HG03108 (cell line): ENCODE data around the gene VAMP7.
"Not testable (repeated sequence)": the region's sequence is repeated elsewhere in the genome, so short reads cannot be mapped to it uniquely, and the experiment has no call there.

Experiments used
- ATAC-seq: cut with Tn5 transposase; IDR thresholded peaks from one replicate; pipeline ENCODE4 v1.9.1; 2021; ENCODE audit warnings: moderate library complexity; ENCODE audit not compliant: unreplicated experiment

The VAMP7 gene, protein sequence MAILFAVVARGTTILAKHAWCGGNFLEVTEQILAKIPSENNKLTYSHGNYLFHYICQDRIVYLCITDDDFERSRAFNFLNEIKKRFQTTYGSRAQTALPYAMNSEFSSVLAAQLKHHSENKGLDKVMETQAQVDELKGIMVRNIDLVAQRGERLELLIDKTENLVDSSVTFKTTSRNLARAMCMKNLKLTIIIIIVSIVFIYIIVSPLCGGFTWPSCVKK

DNA sequence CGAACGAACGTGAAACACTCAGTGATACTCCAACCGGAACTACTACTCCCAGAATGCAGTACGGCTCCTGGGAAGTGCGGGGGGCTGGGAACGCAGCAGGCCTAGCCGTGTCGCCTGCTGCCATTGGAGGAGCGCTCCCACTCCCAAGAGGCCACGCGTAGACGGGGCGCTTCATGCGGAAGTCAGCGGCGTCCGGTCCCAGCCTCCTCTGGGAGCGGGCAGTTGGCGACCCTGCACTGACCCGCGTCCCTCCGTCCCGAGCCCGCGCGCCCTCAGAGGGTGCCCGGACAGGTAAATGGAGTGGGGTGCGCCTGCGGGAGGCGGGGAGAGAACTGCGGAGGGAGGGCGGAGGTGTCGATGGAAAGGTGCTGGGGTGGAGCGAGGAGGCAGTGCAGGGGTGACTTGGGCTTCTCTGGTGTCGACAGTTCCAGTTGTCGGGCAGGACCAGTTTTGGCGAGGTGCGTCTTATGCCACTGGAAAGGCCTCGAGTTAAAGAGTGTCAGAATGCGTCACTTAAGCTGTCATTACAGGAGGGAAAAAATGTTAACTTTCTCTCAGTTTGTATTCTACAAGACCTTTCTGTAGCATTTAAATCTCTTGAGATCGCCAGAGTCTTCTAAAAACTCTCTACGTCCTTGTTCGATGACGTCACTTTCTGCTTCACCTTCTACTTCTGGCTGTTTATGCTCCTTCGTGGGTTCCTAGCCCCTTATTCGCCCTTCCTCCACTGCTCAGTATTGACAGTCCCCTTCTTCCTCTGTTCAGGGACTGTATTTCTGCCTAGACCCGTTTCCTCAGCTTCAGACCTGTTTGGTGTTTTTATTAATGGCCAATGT lies at the start of gene VAMP7:
Gene VAMP7, plus strand, starts transcription at position 188 of the 836 bp plus-strand sequence. CDS start 8,122 bp downstream, outside the sequence.
- peak; percentile 97 for ATAC-seq

GRCh38 chrX:155841232-155841631 lies 39.9 kb upstream of the VAMP7 start:
- ATAC-seq = no peak

GRCh38 chrX:155851786-155852185 lies 29.4 kb upstream of the VAMP7 start:
- not testable (repeated sequence) for ATAC-seq

DNA sequence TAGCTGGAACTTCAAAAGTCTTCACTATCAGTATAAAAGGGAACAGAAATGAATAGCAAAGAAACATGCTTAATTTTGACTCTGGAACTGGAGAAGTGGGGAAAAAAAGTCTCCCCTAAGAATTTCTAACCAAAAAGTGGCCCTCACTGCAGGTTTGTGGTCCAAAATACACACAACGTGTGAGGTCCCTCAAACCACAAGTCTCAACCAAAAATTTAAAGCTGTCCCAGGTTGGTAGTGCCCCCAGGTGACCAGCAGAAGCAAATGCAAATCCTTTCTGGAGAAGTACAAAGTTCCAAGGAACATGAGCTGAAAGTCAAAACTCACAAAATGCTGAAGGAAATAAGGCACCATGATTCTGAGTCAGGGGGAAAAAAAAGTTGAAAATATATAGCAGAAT lies 23.6 kb upstream of the VAMP7 start:
- ATAC-seq = no peak

DNA sequence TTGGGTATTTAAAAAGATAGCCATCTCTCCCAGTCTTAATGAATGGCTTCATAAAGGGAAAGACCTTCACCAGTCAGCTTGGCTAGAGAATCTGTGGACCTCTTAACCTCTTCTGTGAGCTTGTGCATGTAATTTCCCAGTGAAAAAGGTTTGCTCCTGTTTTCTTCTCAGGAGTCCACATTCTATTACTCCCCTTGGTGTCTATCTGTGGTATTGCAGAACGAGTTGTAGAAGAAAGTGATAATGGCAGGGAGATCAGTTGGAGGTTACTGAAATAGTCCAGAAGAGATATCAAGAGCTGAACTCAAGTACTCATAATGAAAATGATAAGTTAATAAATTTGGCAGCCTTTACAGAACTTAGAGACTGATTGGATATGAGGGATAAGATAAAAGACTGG lies 16.5 kb upstream of the VAMP7 start:
- ATAC-seq = no peak

- ATAC-seq = no peak
These were observed 16.0 kb upstream of the VAMP7 start for GRCh38 chrX:155865193-155865592.

GRCh38 chrX:155867821-155868220 lies 13.3 kb upstream of the VAMP7 start:
- ATAC-seq = no peak

DNA sequence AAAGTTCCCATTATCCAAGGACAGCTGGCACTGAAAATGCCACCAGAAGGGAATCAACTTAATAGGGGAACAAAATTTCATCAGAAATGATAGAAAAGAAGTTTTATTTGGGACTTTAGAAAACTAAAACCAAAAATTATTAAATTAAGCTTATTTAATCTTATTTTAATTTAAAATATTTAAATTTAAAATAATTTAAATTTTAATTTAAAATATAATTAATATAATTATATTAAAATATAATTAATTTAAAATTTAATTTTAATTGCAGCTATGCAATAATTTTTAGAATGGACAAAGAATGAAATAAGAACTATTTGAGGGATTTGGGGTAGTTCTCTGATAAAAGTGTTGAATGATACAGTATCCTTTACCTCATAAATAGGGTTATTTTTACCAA lies 10.2 kb upstream of the VAMP7 start:
- no peak for ATAC-seq

- no peak for ATAC-seq
These were observed 9.2 kb upstream of the VAMP7 start for GRCh38 chrX:155871934-155872333.

DNA sequence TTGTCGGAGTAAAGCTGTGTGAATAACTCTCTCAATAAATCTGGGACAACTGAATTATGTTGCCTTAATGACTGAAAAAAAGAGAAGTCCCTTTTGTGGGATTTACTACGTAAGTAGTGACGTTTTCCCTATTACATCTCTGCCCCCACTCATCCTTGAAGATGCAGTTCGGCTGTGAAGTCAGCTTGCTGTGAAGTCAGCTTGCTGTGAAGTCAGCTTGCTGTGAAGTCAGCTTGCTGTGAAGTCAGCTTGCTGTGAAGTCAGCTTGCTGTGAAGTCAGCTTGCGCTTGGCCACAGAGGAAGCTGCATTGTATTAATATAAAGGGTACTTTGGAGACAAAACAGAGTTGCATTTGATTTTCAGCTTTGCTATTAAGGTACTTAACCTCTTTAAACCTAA lies 8.0 kb upstream of the VAMP7 start:
- ATAC-seq = no peak

DNA sequence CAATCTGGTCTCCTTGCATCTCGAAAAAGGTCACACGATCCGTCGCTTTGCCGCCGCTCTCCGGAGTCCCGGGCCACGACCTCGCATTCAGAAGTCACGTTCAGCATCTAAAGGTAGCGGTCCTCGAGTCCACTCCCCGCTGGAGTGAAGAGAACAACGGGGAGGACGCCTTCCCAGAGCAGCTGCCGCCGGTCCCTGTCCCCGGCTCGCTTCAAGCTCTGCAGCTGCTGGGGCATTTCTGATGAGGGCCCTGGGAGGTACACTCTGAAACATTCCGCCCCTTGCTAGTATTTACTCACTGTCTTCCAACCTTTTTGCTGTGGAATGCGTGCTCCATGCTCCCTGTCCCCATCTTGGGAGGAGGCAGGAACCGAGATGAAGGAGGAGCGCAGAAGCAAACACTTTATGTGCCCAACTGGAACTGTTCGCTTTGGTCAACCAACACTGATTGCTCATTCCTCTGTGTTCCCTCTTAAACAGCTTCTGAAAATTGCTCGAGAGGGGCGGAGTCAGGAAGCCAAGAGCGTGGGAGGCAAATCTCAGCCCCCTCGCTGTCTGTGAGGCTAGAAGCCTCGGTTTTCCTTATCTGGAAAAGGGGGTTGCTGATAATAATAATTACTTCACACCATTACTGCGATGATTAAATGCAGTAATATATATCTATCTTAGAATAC lies 6.4 kb upstream of the VAMP7 start:
- no peak for ATAC-seq

DNA sequence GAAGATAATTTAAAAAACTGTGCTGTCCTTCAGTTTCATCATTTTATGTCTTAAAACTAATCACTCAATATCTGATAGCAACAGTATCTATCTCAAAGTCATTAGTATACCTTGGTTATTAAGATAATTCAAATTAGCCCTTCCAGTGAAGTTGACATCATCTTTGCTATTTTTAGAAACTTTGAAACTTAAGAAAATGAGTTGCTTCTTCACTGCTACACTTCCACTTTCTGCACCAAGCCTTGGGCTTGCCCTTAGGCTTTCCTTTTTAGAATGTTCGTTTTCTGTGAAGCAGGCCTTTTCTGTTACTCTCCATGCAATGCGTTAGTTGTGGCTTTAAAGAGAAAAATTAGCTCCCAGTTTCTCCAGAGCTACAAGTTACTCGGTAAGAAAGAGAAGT lies 4.4 kb upstream of the VAMP7 start:
- no peak for ATAC-seq

- ATAC-seq = no peak
These were observed 3.9 kb upstream of the VAMP7 start for GRCh38 chrX:155877288-155877687.

DNA sequence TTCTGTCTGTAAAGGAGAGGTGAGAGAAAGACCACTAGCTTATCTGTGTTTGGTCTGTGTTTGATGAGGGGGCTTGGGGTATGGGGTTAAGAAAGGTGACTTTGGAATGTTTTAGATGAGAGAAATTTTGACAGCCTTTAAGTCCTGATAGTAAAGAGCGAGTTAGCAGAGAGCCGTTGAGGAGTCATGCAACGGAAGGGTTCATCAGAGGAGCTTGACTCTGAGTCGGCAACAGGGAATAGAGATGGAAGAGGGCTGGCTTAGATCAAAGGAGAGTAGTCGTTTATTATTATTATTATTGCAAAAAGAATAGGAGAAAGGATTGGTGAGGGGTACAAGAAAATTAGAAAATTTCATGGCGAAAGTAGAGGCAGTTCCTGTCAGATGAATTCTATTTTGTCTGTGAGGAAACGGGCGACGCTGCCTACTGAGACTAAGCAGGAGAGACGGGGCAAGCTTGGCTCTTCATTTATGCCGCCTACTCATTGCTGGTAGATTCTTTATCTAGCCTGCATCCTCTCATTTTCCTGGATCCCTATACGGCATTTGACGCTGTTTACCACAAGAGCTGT lies 473 bp upstream of the VAMP7 start:
- ATAC-seq = no peak

GRCh38 chrX:155886409-155886808 lies 5.3 kb downstream of the VAMP7 start:
- ATAC-seq = no peak

DNA sequence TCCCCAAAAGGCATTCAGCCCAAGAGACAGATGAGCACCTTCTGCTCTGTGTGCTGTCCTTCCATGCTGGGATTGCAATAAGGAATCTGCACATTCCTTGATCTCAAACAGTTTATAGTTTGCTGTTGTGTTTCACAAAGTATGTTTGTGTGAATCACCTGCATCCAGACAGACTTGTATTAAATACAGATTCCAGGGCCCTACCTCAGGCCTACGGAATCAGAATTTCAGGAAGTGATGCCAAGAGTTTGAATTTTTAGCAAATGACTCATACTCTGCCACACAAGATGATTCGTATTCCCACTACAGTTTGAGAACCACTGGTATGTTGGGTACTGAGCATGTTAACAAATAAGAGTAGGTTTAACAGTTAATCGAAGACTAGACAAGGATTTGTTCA lies 7.0 kb downstream of the VAMP7 start:
- no peak for ATAC-seq

DNA sequence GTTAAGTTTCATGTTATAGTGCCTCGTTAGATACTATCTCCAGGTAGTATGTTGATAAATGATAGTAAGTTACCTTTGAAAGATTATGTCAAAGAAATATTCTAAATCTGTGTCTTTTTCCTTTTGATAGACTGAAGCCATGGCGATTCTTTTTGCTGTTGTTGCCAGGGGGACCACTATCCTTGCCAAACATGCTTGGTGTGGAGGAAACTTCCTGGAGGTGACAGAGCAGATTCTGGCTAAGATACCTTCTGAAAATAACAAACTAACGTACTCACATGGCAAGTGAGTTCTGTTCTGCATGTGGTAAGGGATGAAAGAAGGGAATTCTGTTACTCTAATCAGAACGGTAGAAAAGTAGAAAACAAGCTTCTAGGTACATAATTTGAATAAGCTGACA lies 8.2 kb downstream of the VAMP7 start:
- ATAC-seq = no peak

- ATAC-seq = no peak
These were observed 10.5 kb downstream of the VAMP7 start for GRCh38 chrX:155891446-155892210.

DNA sequence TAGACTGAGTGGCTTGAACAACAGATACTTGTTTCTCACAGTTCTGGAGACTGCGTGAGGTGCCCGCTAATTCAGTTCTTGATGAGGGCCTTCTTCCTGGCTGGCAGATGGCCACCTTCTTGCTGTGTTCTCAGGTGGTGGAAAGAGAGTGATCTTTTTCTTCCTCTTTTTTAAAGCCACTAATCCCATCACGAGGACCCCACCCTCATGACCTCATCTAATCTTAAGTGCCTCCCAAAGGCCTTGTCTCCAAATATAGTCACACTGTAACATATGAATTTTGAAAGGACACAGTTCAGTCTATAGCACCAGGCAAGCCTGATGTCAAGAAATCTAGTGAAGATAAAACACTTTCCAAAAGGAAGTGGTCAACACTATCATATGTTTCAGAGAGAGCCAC lies 12.4 kb downstream of the VAMP7 start:
- no peak for ATAC-seq

- ATAC-seq = no peak
These were observed 15.4 kb downstream of the VAMP7 start for GRCh38 chrX:155896512-155896911.

GRCh38 chrX:155899366-155899765 lies 18.2 kb downstream of the VAMP7 start:
- ATAC-seq = no peak
